ENCODE measurements around the gene CNTLN. TPM values are rescaled to one million over a fixed set of nuclear protein-coding genes. Genes with fewer than 3 reads are reported as not detected.

The CNTLN gene
- total RNA-seq, 1 experiment from 2014 or later = 15.0 TPM

DNA sequence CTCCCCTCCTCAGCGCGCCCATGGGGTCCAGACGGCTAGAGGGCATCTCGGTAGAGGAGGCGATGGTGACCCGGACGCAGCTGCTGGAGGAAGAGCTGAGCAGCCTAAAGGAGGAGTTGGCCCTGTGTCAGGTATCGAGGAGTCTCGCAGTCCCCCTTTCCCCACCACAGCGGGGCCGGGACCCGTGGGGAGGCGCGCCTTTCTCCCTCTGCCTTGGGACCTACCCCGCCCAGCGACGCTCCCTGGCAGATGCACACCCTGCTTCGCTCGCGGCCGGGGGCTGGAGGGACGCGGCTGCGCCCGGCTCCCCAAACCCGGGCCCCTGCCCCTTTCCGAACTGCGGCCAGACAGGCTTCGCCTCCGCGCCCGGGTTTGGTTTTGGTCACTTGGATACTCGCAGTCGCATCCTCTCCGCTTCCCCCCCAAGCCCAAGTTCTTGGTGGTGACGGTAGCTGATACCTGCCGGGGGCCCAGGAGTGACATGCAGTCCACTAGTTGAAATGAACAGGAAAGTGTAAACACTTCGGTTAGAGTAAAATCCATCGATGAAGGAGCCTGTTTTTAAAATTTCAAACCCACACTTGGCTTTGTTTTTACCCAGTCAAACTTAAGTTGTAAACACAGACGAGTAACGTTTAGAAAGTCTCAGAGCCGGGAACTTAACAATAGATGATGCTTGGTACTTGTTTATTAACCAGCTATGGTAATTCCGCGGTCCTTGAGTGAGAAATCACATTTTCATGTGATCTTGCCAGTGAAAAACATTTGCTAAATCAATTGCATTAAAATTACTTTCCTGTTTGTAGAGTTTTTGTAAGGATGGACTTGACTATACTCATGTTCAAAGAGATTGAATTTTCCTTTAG, 688 bp downstream of the CNTLN start:
- no peak overlapping the region for H3K23ac ChIP-seq (ENCODE audit: insufficient read length, low read depth, low read length)
- peak overlapping the region; percentile 93 for H3K14ac ChIP-seq (ENCODE audit: insufficient read depth, low read length)
- H3K79me2 ChIP-seq (ENCODE audit: insufficient read depth, low read length) = no peaks in the 10 kb centered on the region; the same call in 1 of the 2 replicates
- peak overlapping the region in 2 of 3 experiments; percentile 62 to 86; a peak in 4 of 7 replicates for H3K27ac Mint-ChIP-seq
- H2BK12ac ChIP-seq (ENCODE audit: insufficient read length, low read depth, low read length) = no peak overlapping the region
- H3K79me1 ChIP-seq (ENCODE audit: insufficient read depth, low read depth, low read length, poor library complexity, severe bottlenecking) = no peaks in the 10 kb centered on the region
- H4K5ac ChIP-seq (ENCODE audit: insufficient read length, low read depth, low read length) = peak overlapping the region; percentile 60
- H2BK120ac ChIP-seq (ENCODE audit: low read depth, low read length, poor library complexity, severe bottlenecking) = no peak overlapping the region
- H2AK5ac ChIP-seq (ENCODE audit: insufficient read length, low read length) = no peak overlapping the region
- peaks cover 7% of the 10 kb centered on the region for H3K23me2 ChIP-seq (ENCODE audit: insufficient read length, low read depth, low read length, poor library complexity, severe bottlenecking)
- no peak overlapping the region for H4K91ac ChIP-seq (ENCODE audit: insufficient read length, low read depth, low read length)
- H2BK15ac ChIP-seq (ENCODE audit: low read depth, low read length) = no peak overlapping the region; the same call in 1 of the 2 replicates
- no peak overlapping the region for H3K4ac ChIP-seq (ENCODE audit: low read depth, low read length)
- peaks cover 3 to 10% (median 4%) of the 10 kb centered on the region in 3 experiments; a peak in 4 of 7 replicates for H3K36me3 Mint-ChIP-seq (ENCODE audit: insufficient read depth in 1 of 3, low read depth in 3 of 3)
- TF ChIP-seq CTCF (conservative IDR thresholded peaks at IDR 0.05) = no peak
- no peak overlapping the region for H4K8ac ChIP-seq (replicated peaks; ENCODE audit: insufficient read length, low read depth, low read length)
- peak overlapping the region; percentile 86 to 89 for H3K4me3 Mint-ChIP-seq
- peaks cover 4% of the 10 kb centered on the region; the same call in 1 of the 2 replicates for H3K27me3 ChIP-seq (ENCODE audit: insufficient read depth, low read length)
- DNase-seq = peak; percentile 57
- no peak overlapping the region for H3K56ac ChIP-seq (ENCODE audit: insufficient read length, low read depth, low read length)
- H3K27me3 Mint-ChIP-seq (ENCODE audit: low read depth) = peaks cover 13% of the 10 kb centered on the region
- H3K9ac ChIP-seq (ENCODE audit: extremely low read depth, insufficient read length, low read length) = peak overlapping the region; percentile 76
- H2BK5ac ChIP-seq (ENCODE audit: insufficient read length, low read length) = peak overlapping the region; percentile 17
- H2AFZ ChIP-seq (ENCODE audit: low read length) = no peak overlapping the region
- H3K4me2 ChIP-seq (ENCODE audit: insufficient read depth, insufficient read length, low read length) = peak overlapping the region; percentile 61
- no peak overlapping the region for H3K27ac ChIP-seq (ENCODE audit: insufficient read length, low read depth, low read length)
- H3K4me1 Mint-ChIP-seq = peaks cover 14 to 17% of the 10 kb centered on the region in 2 experiments
- WGBS (ENCODE audit: extremely low coverage, insufficient read length, low lambda C conversion rate) = no CpG with 5 or more reads among the region's 44 CpGs
- no peak overlapping the region for H2BK20ac ChIP-seq (ENCODE audit: low read depth, low read length, poor library complexity, severe bottlenecking)
- H3T11ph ChIP-seq (ENCODE audit: low read length) = no peak overlapping the region
- no peaks in the 10 kb centered on the region; a peak in 2 of 5 replicates for H3K9me3 Mint-ChIP-seq
- no peaks in the 10 kb centered on the region for H3K9me3 ChIP-seq (ENCODE audit: control insufficient read depth, low read depth, low read length)
- peaks cover 3% of the 10 kb centered on the region; the same call in 1 of the 2 replicates for H3K4me1 ChIP-seq (ENCODE audit: insufficient read depth, low read length)
- no peaks in the 10 kb centered on the region for H4K20me1 ChIP-seq (ENCODE audit: control insufficient read depth, insufficient read depth, insufficient read length)
- H3K18ac ChIP-seq (ENCODE audit: insufficient read length, low read depth, low read length) = peak overlapping the region; percentile 80
